ENCODE data around the gene TSHZ3.

The TSHZ3 gene

DNA sequence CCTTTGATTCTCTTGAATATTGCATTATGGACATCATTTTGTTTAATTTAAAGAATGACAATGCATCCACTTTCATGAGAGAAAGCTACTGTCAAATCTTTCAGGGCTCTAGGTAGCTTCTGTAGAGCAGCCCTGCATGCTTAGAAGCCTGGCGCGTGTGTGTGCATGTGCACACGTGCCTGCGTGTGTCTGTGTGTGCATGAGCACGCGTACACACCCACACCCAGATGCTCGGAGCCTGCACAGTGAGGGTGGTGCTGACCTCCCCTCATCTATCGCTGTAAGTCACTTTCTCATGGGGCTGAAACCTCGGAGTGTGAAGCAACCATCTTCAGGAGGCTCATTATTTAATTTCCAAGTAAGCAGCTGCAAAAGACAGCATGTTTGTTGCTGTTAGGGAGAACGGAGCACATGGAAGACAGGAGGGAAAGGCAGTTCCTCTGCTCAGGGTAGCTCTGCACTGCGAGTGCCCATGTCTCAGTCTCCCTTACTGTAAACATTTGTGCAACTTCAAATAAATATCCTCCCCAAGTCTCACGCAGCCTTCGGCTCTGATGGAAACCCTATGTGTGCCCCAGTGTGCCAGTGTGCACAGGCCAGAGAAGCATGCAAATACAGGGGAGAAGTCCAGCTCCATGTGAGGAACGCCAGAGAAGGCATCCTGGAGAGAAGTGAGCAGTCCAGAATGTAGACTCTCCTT lies 22.8 kb downstream of the TSHZ3 start:
- DNase-seq (ENCODE audit: extremely low spot score): no peak
- TF ChIP-seq, protein P1, sequence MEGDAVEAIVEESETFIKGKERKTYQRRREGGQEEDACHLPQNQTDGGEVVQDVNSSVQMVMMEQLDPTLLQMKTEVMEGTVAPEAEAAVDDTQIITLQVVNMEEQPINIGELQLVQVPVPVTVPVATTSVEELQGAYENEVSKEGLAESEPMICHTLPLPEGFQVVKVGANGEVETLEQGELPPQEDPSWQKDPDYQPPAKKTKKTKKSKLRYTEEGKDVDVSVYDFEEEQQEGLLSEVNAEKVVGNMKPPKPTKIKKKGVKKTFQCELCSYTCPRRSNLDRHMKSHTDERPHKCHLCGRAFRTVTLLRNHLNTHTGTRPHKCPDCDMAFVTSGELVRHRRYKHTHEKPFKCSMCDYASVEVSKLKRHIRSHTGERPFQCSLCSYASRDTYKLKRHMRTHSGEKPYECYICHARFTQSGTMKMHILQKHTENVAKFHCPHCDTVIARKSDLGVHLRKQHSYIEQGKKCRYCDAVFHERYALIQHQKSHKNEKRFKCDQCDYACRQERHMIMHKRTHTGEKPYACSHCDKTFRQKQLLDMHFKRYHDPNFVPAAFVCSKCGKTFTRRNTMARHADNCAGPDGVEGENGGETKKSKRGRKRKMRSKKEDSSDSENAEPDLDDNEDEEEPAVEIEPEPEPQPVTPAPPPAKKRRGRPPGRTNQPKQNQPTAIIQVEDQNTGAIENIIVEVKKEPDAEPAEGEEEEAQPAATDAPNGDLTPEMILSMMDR (IDR thresholded peaks at IDR 0.05; ENCODE audit: control extremely low read depth, extremely low read depth, low read depth, missing control alignments): no peak
- POLR2A ChIA-PET: no interaction called here
- CTCF ChIA-PET: no interaction called here

DNA sequence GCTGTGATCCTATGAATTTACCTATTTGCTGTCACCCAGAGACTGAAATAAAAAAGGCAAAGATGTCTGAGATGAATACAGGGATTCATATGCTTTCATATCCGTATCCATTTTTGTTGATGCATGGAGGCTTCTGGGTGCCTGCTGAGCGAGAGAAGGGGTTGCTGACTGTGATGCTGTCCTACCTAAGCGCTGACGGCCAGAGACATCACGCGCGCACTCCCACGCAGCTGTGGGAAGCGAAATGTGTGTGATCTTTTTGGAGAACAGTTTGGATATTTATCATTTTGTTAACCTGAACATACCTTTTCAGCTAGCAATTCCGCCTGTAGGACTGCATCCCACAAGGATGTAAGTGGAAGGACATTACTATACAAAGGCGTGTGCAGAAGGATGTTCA lies 23.9 kb downstream of the TSHZ3 start:
- CTCF ChIA-PET: no interaction called here
- DNase-seq (ENCODE audit: extremely low spot score): no peak
- POLR2A ChIA-PET: no interaction called here
- TF ChIP-seq, protein P1 (IDR thresholded peaks at IDR 0.05; ENCODE audit: control extremely low read depth, extremely low read depth, low read depth, missing control alignments): no peak

DNA sequence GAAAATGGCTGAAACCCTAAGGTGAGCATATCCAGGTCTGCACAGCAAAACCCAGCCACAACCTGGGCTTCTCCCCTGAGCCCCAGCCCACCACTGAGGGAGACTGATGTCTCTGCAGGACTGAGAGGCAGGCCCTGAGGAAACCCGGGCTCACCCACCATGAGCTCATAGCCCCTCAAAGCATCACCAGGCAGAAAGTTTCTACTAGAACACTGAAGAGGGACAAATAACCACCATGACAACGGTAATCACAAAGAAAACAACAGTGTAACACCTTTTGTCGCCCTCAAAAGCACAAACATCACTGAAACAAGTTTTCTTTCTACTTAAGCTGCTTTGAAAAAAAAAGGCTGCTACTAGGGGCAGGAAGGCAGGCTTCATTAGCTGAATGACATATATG lies 29.8 kb downstream of the TSHZ3 start:
- CTCF ChIA-PET: no interaction called here
- TF ChIP-seq, protein P1 (IDR thresholded peaks at IDR 0.05; ENCODE audit: control extremely low read depth, extremely low read depth, low read depth, missing control alignments): no peak
- POLR2A ChIA-PET: no interaction called here
- no peak for DNase-seq (ENCODE audit: extremely low spot score)

DNA sequence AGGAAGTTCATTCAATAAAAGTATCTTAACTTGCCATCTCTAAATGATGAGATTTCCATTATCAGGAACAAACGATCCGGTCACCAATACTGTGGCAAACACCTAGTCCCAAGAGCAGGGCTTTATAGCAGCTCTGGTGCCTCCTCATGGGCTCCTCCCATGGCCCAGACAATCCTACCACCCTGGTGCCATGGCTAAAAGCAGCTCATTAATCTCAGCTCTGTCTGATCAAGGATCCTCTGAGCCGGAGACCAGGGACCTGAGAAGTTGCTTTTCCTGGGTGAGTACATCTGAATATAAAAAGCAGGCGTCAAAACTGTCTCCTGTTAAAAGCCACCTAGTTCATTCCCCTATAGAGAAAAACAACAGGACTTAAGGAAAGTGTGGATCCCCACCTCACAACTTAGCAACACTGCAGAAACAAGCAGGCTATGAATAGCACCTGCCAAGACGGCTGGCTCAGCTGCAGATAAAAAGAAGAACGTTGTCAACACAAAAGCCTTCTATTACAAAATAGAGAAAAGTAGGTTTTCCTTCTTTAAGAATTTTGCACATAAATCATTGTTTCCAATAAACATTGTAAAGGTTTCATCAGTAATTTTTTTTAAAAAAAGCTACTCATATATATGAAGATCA lies 30.3 kb downstream of the TSHZ3 start:
- ChIA-PET CTCF (no interaction called here), POLR2A (no interaction called here)
- no peak for DNase-seq (ENCODE audit: extremely low spot score)
- TF ChIP-seq, protein P1 (IDR thresholded peaks at IDR 0.05; ENCODE audit: control extremely low read depth, extremely low read depth, low read depth, missing control alignments): no peak

DNA sequence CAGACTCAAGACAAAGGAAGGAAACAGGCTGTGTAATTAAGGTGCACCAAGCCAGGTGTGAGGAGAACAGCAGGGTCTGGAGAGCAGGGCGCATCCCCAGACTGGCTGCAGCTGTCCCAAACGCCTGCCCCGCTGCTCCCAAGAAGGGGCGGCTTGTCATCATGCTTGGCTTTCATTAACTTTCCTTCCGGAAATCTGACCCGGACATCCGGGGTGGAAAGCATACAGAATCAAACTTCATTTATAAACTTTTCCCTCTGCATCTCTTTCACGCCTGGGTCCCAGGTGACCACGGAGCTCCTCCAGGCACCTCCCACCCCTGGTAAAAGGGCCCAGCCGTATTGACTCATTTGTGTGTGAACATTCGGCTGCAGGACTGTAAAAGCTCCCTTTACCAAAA lies 31.7 kb downstream of the TSHZ3 start:
- POLR2A ChIA-PET: no interaction called here
- DNase-seq (ENCODE audit: extremely low spot score): no peak
- CTCF ChIA-PET: no interaction called here
- TF ChIP-seq, protein P1 (IDR thresholded peaks at IDR 0.05; ENCODE audit: control extremely low read depth, extremely low read depth, low read depth, missing control alignments): no peak

DNA sequence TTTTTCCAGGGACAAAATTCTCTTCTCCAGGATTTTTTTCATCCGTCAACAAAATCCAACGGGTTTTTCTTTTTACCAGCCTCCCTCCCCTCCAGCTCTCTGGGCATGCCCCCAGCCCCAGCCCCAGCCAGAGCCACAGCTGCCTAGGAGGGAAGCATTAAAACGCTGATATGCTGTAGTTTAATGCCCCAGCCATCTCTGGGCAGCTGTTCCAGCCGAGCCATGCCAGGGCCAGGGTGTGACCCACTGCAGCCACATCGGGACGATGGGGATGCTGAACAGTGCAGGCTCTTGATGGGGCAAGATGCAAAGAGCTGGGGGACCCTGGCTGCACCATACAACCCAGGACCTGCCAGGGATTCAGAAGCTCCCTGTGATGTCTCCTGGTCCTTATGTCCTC lies 32.1 kb downstream of the TSHZ3 start:
- POLR2A ChIA-PET: no interaction called here

More for the DNA sequence above, 32.1 kb downstream of the TSHZ3 start:
- CTCF ChIA-PET: no interaction called here
- TF ChIP-seq, protein P1 (IDR thresholded peaks at IDR 0.05; ENCODE audit: control extremely low read depth, extremely low read depth, low read depth, missing control alignments): no peak
- DNase-seq (ENCODE audit: extremely low spot score): no peak
